Neural cell (in vitro differentiated cells): ENCODE data around the gene AP1S1.

Experiments used
- EP300 ChIP-seq: fragments of 450-650 bp; conservative IDR thresholded peaks from 2 replicates; pipeline ENCODE4 v1.6.1; 2014; ENCODE audit warnings: antibody characterized with exemption, mild to moderate bottlenecking, moderate library complexity; ENCODE audit not compliant: poor library complexity, severe bottlenecking
- EZH2 ChIP-seq: fragments of 200-600, 300-800 bp; shearing (Covaris generic), sonication (generic); IDR thresholded peaks from 2 replicates; pipeline ENCODE4 v1.6.1; 2014; ENCODE audit warnings: antibody characterized with exemption, low read length, borderline replicate concordance, mild to moderate bottlenecking; ENCODE audit not compliant: insufficient read depth, poor library complexity, severe bottlenecking
- POLR2AphosphoS5 ChIP-seq: IDR thresholded peaks from 2 replicates; pipeline ENCODE4 v1.6.1; 2012
- RAD21 ChIP-seq: fragments of 450-650 bp; conservative IDR thresholded peaks from 2 replicates; pipeline ENCODE4 v1.6.1; 2014; ENCODE audit warnings: antibody characterized with exemption, mild to moderate bottlenecking, moderate library complexity
- REST ChIP-seq: IDR thresholded peaks from 2 replicates; pipeline ENCODE4 v1.6.1; 2012; ENCODE audit warnings: borderline replicate concordance
- SMC3 ChIP-seq: fragments of 450-650 bp; conservative IDR thresholded peaks from 2 replicates; pipeline ENCODE4 v1.6.1; 2014; ENCODE audit warnings: antibody characterized with exemption, mild to moderate bottlenecking, moderate library complexity; ENCODE audit not compliant: poor library complexity
- TF ChIP-seq, protein P1 (sequence below): fragments of 450-650 bp; IDR thresholded peaks from 2 replicates; pipeline ENCODE4 v1.5.1; 2014; ENCODE audit warnings: antibody characterized with exemption, mild to moderate bottlenecking, moderate library complexity; ENCODE audit not compliant: poor library complexity, severe bottlenecking

- TF ChIP-seq, protein P1, sequence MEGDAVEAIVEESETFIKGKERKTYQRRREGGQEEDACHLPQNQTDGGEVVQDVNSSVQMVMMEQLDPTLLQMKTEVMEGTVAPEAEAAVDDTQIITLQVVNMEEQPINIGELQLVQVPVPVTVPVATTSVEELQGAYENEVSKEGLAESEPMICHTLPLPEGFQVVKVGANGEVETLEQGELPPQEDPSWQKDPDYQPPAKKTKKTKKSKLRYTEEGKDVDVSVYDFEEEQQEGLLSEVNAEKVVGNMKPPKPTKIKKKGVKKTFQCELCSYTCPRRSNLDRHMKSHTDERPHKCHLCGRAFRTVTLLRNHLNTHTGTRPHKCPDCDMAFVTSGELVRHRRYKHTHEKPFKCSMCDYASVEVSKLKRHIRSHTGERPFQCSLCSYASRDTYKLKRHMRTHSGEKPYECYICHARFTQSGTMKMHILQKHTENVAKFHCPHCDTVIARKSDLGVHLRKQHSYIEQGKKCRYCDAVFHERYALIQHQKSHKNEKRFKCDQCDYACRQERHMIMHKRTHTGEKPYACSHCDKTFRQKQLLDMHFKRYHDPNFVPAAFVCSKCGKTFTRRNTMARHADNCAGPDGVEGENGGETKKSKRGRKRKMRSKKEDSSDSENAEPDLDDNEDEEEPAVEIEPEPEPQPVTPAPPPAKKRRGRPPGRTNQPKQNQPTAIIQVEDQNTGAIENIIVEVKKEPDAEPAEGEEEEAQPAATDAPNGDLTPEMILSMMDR, result no peak
- TF ChIP-seq REST (no peak), POLR2AphosphoS5 (no peak), EP300 (no peak), EZH2 (no peak), SMC3 (no peak), RAD21 (no peak)
These were observed 2.8 kb downstream of the AP1S1 start for GRCh38 chr7:101156866-101157589.
